ENCODE measurements around the gene TAF7.
"Not testable (repeated sequence)": the region's sequence is repeated elsewhere in the genome, so short reads cannot be mapped to it uniquely, and the experiment has no call there.

Gene TAF7

DNA sequence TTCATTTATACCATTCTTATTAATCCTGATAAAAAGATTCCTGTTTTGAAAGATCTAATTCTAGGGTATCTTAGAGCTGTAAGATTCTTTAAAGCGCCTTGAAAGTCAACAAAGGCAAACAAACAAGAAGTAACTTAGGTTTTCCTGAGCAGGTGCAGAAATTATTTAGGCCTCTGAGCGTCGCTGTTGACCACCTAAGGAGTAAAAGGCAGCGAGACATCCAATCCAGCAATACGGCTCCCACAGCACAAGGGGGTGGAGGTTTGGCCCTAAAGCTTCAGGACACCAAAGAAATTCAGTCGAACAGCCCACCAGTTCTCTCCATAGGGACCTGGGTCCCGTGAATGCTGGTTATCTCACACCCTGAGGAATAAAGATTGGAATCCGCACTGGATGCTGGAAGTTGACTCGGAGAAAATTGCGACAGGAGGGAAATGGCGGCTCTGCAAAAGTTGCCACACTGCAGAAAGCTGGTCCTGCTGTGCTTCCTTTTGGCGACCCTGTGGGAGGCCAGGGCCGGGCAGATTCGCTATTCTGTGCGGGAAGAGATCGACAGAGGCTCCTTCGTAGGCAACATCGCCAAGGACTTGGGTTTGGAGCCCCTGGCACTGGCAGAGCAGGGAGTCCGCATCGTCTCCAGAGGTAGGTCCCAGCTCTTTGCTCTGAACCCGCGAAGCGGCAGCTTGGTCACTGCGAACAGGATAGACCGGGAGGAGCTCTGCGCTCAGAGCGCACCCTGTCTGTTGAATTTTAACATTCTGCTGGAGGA, 18.1 kb upstream of the TAF7 start, which contains the start of gene PCDHGA2:
Gene PCDHGA2, plus strand, starts transcription at position 223 of the 769 bp plus-strand sequence.
- DNase-seq: no peak

DNA sequence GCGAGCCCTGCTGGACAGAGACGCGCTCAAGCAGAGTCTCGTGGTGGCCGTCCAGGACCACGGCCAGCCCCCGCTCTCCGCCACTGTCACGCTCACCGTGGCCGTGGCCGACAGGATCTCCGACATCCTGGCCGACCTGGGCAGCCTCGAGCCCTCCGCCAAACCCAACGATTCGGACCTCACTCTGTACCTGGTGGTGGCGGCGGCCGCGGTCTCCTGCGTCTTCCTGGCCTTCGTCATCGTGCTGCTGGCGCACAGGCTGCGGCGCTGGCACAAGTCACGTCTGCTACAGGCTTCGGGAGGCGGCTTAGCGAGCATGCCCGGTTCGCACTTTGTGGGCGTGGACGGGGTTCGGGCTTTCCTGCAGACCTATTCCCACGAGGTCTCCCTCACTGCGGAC, 12.0 kb upstream of the TAF7 start:
- not testable (repeated sequence) for DNase-seq

GRCh38 chr5:141330299-141331080, 9.9 kb upstream of the TAF7 start, which contains the start of gene PCDHGA1:
TSS of gene PCDHGA1 (plus strand) at chr5:141330514.
- no peak for DNase-seq

GRCh38 chr5:141328231-141328630, 7.6 kb upstream of the TAF7 start:
- no peak for DNase-seq

DNA sequence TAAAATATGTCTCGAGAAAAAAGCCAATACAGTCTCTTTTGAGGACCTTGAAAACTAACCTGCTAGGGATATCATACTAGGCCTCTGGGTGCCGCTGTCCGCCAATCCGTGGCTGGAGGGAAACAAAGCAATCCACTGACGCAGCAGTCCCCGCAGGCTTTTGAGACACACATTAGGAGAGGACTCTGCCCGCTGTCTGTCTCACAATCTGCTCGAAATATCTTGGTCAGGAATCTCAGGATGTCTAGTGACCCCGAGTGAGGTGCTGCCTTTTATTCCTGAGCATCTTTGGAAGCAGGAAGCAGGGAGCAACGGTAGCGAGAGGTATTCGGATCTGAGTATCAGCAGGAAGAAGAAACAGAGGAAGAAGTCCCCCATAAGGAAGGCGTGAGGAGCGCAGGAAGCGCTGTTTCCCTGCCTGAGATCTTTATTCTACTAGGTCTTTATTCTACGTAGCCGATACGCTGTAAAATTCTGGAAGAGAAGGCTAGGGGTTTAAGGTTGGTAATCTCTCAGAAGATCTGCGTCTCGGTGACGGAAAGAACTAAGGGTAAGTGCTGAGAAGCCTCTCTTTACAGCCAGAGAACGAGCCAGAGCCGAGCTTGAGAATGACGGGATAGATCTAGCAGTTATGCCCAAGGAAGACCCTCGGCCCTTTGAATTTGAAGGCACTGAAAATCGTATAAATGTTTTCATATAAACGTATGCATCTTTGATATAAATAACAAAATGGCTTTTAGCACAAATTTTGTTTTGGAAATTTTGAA, 5.7 kb upstream of the TAF7 start:
- peak; percentile 22 to 44 for DNase-seq

GRCh38 chr5:141322261-141322660, 1.7 kb upstream of the TAF7 start:
- no peak for DNase-seq

DNA sequence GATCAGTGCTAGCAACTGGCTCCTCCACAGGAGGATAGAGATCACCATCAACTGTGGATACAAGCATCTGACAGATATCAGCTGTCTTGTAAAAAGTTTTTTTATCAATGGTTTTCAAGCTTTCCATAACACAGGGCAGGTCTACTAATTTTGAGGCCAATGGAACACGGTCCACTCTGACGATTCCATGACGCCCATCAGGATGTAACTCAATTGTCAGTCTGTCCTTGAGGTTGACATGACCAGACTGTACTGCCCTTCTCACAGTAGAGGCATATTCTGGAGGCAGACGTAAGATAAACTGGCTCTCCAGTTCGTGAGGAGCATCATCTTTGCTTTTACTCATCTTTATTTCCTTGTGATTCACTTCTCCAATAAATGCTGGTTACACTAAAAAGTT, 885 bp downstream of the TAF7 start:
- no peak for DNase-seq

- DNase-seq: no peak
Observed at GRCh38 chr5:141319202-141319601, 1.4 kb downstream of the TAF7 start.

GRCh38 chr5:141316963-141317362, 3.6 kb downstream of the TAF7 start:
- DNase-seq: not testable (repeated sequence)

- DNase-seq: no peak
Observed at GRCh38 chr5:141313711-141314110, 6.9 kb downstream of the TAF7 start.

DNA sequence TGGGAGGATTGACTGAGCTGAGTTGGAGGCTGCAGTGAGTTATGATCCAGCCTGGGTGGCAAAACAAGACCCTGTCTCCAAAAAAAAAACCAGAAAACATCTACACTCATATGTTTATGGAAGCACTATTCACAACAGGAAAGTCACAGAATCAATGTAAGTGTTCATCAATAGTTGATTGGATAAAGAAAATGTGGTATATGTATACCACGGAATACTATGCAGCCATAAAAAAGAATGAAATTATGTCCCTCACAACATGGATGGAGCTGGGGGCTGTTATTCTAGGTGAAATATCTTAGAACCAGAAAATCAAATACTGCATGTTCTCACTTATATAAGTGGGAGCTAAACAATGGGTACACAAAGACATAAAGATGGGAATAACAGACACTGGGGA, 14.0 kb downstream of the TAF7 start:
- no peak for DNase-seq

DNA sequence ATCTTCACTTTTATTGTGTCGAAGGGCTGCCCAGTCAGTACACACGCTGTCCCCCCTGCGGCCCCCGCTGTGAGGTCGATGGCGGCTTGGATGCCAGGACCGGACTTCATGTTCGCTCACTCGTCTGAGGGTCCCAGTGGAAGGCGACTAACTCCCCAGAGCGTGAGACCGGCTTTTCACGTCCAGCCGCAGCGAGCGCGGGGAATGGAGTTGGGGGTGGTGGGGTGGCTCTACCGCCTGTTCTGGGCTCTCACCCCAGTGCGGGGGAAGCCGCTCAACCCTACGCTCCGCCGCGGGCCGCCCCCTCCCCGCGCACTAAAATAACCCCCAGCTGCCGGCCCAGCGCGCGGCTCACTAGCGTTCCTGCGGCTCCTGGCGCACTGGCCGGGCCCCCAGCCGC, 16.8 kb downstream of the TAF7 start, which contains the start of gene SLC25A2:
Gene SLC25A2, minus strand, starts transcription at position 294 of the 400 bp plus-strand sequence. Its CDS starts 184 bp downstream, at position 110.
- no peak for DNase-seq

DNA sequence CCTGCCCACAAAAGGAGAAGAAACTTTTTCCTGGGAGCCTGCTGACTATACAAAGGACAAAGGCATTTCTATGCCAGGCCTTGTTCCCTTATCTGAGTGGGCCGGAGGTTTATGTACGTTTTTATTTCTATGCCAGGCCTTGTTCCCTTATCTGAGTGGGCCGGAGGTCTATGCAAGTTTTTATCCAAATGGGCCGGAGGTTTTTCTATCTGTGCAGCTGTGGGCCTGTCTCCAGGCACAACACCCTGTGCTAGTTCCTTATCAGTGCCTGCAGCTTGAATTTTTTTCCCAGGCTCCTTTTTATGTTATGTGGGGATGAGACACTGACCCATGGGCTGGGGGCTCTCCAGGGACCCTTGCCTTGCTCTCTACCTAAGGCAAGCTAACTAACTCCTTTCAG, 22.2 kb downstream of the TAF7 start:
- no peak for DNase-seq

GRCh38 chr5:141272906-141273305, 47.7 kb downstream of the TAF7 start:
- DNase-seq: no peak

- DNase-seq: no peak
Observed at GRCh38 chr5:141269195-141269594, 51.4 kb downstream of the TAF7 start.
